Measurements from ENCODE around the gene DGKB.

DNA sequence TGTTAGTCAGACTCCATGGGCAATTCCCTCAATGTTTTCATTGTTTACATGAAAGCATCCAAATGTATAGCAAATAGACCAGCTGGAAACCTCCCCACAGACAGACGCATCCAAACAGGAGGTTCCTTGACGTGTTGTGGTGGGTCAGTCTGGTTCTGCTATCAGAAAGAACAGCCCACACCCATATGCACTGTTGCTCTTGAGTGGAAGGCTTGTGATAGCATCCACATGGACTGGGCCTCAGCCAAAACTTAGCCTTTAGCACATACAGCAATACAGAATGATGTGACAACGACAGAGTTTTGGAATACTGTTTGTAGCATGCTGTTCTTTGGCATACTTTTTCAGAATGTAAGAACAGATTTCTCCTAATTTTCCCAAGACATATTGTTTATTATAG is 613.9 kb downstream of the DGKB start:
- TF ChIP-seq, protein P1, sequence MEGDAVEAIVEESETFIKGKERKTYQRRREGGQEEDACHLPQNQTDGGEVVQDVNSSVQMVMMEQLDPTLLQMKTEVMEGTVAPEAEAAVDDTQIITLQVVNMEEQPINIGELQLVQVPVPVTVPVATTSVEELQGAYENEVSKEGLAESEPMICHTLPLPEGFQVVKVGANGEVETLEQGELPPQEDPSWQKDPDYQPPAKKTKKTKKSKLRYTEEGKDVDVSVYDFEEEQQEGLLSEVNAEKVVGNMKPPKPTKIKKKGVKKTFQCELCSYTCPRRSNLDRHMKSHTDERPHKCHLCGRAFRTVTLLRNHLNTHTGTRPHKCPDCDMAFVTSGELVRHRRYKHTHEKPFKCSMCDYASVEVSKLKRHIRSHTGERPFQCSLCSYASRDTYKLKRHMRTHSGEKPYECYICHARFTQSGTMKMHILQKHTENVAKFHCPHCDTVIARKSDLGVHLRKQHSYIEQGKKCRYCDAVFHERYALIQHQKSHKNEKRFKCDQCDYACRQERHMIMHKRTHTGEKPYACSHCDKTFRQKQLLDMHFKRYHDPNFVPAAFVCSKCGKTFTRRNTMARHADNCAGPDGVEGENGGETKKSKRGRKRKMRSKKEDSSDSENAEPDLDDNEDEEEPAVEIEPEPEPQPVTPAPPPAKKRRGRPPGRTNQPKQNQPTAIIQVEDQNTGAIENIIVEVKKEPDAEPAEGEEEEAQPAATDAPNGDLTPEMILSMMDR (IDR thresholded peaks at IDR 0.05) = no peak
- TF ChIP-seq ZBTB21 (CRISPR knock-in tag; IDR thresholded peaks at IDR 0.05; ENCODE audit: borderline replicate concordance) (no peak), ESRRA (CRISPR knock-in tag; IDR thresholded peaks at IDR 0.05; ENCODE audit: borderline replicate concordance) (no peak), TEAD1 (CRISPR knock-in tag; IDR thresholded peaks at IDR 0.05) (no peak), SP1 (CRISPR knock-in tag; conservative IDR thresholded peaks at IDR 0.05) (no peak), NR2C2 (CRISPR knock-in tag; IDR thresholded peaks at IDR 0.05) (no peak), ZNF671 (CRISPR knock-in tag; IDR thresholded peaks at IDR 0.05) (no peak), CREB1 (CRISPR knock-in tag; IDR thresholded peaks at IDR 0.05) (no peak)
